GM23248 (cell line): ENCODE results near the gene LDLRAD4.

Source experiments
- EZH2 ChIP-seq: fragments of 200-600 bp; sonication (generic); IDR thresholded peaks from 2 replicates; pipeline ENCODE4 v1.6.1; 2018; ENCODE audit warnings: antibody characterized with exemption, mild to moderate bottlenecking; ENCODE audit not compliant: insufficient read depth, poor library complexity, severe bottlenecking
- EZH2phosphoT487 ChIP-seq: fragments of 200-600 bp; sonication (generic); IDR thresholded peaks from 2 replicates; pipeline ENCODE4 v1.6.1; 2018; ENCODE audit warnings: antibody characterized with exemption, moderate library complexity, mild to moderate bottlenecking, low read depth; ENCODE audit not compliant: insufficient read depth

DNA sequence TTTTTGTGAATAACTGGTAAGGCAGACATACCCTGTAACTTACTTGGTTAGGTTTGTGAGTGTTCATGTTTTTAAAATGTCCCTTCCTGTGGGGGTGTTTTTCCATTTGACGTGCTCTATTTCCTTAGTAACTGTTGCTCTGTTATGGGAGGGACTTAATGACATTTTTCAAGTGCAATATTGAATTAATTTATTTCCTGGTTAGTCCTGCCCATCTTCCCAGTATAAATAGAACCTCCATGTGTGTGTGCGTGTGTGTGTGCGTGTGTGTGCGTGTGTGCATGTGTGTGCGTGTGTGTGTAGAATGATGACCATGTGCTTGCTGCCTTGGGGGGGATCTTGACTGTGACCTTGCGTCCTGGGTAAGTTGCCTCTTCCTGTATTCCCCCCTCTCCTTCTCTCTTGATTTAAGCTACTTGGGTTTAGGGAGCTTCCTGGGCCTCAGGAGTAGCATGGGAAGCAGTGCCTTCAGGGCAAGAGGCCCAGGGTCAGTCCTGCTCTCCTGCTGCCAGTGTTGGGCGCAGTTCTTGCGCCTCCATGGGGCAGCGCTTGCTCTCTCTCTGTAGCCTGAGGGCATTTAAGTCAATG is 163.9 kb downstream of the LDLRAD4 start:
- TF ChIP-seq EZH2 (no peak), EZH2phosphoT487 (no peak)
